Natural killer cell (primary cell): Measurements from ENCODE around the gene SH2D2A. TPM values are rescaled to one million over a fixed set of nuclear protein-coding genes. Genes with fewer than 3 reads are reported as not detected.
"Not testable (repeated sequence)": the region's sequence is repeated elsewhere in the genome, so short reads cannot be mapped to it uniquely, and the experiment has no call there.

Experiments
- ATAC-seq, 3 donors: fragments of 150-1000 bp in 2 of 3; fragments of 200-7000 bp in 1 of 3; cut with Tn5 transposase; 1 replicate in 1 of 3; 2 replicates in 2 of 3; pipeline ENCODE4 v1.10.0; 2021; ENCODE audit warnings: mild to moderate bottlenecking in 2 of 3, moderate library complexity in 2 of 3
- DNase-seq, 2 donors: peaks; one replicate each; pipeline versions ENCODE4 v3.0.0 to v3.0.0-alpha.2; 2013 to 2021; ENCODE audit warnings: mixed read lengths in 1 of 2
- H3K27ac ChIP-seq: one replicate; pipeline ENCODE4 v1.5.1; 2013; ENCODE audit warnings: mild to moderate bottlenecking, low read length
- H3K27me3 ChIP-seq: one replicate; pipeline ENCODE4 v1.6.1; 2013; ENCODE audit warnings: low read length; ENCODE audit not compliant: control insufficient read depth, insufficient read depth
- H3K36me3 ChIP-seq: one replicate; pipeline ENCODE4 v1.6.1; 2013; ENCODE audit warnings: low read length; ENCODE audit not compliant: control insufficient read depth, insufficient read depth
- H3K4me1 ChIP-seq: one replicate; pipeline ENCODE4 v1.6.1; 2013; ENCODE audit warnings: low read length; ENCODE audit not compliant: control insufficient read depth, insufficient read depth
- H3K4me3 ChIP-seq: one replicate; pipeline ENCODE4 v1.5.1; 2013; ENCODE audit warnings: low read length
- H3K9me3 ChIP-seq: one replicate; pipeline ENCODE4 v1.6.1; 2013; ENCODE audit warnings: low read length; ENCODE audit not compliant: control insufficient read depth, insufficient read depth
- H3K27ac Mint-ChIP-seq, 2 donors: one replicate each; pipeline ENCODE4 v1.8.0; 2022; ENCODE audit warnings: mild to moderate bottlenecking in 2 of 2, mixed read lengths in 2 of 2, moderate library complexity in 1 of 2
- H3K27me3 Mint-ChIP-seq, 2 donors: one replicate each; pipeline ENCODE4 v1.8.0; 2022; ENCODE audit warnings: low read depth in 2 of 2, mixed read lengths in 2 of 2
- H3K36me3 Mint-ChIP-seq: one replicate; pipeline ENCODE4 v1.8.0; 2022; ENCODE audit warnings: mixed read lengths
- H3K4me1 Mint-ChIP-seq, 2 donors: one replicate each; pipeline ENCODE4 v1.8.0; 2022; ENCODE audit warnings: mixed read lengths in 2 of 2
- H3K4me3 Mint-ChIP-seq: one replicate; pipeline ENCODE4 v1.8.0; 2022; ENCODE audit warnings: mild to moderate bottlenecking, moderate library complexity, mixed read lengths
- H3K9me3 Mint-ChIP-seq, 2 donors: one replicate each; pipeline ENCODE4 v1.8.0; 2022; ENCODE audit warnings: mixed read lengths in 2 of 2
- CTCF ChIP-seq: fragments of 200-600 bp; IDR thresholded peaks from one replicate; pipeline ENCODE4 v1.8.0; 2022; ENCODE audit warnings: antibody characterized with exemption
- WGBS: methylation state at CpG from one replicate; pipeline ENCODE4 v1.1.7; 2013; ENCODE audit warnings: missing lambda C conversion rate; ENCODE audit not compliant: insufficient coverage; 5-methylcytosine and 5-hydroxymethylcytosine counted together
- intact Hi-C: fragments of 100-400 bp; cut with micrococcal nuclease; formaldehyde crosslinking; loops from one replicate; pipeline ENCODE4 v1.14.2; 2022
- total RNA-seq, 4 donors: library from RNA; stranded (reverse); fragments of 120-200 nt in 1 of 4; gene quantifications; one replicate each; pipeline versions ENCODE4 v1.2.3 to v1.2.4, GENCODE V29; 2013 to 2022

SH2D2A gene
- total RNA-seq, 3 donors from 2014 or later (not counting 1 experiment from before 2014, with no cell fraction given) = 155 to 324 (median 312) TPM

GRCh38 chr1:156765666-156766065, 51.0 kb downstream of the SH2D2A start:
- H3K27me3 ChIP-seq = no peaks in the 10 kb centered on the region
- no peak for TF ChIP-seq CTCF
- H3K36me3 ChIP-seq = peaks cover 2% of the 10 kb centered on the region
- intact Hi-C loops = no loop called here
- 95% methylated on average over 5 of the region's 5 CpGs for WGBS
- no peaks in the 10 kb centered on the region for H3K27me3 Mint-ChIP-seq
- H3K4me3 Mint-ChIP-seq = no peak overlapping the region
- no peak overlapping the region for H3K27ac Mint-ChIP-seq
- no peaks in the 10 kb centered on the region for H3K9me3 ChIP-seq
- H3K27ac ChIP-seq = no peak overlapping the region
- H3K4me3 ChIP-seq = no peak overlapping the region
- H3K4me1 ChIP-seq = peaks cover 29% of the 10 kb centered on the region
- ATAC-seq = no peak
- peaks cover 2% of the 10 kb centered on the region for H3K36me3 Mint-ChIP-seq
- no peaks in the 10 kb centered on the region for H3K9me3 Mint-ChIP-seq
- no peak for DNase-seq
- peaks cover 24 to 26% of the 10 kb centered on the region in 2 donors for H3K4me1 Mint-ChIP-seq

- DNase-seq, intact Hi-C loops, ATAC-seq, H3K36me3 ChIP-seq, H3K27me3 Mint-ChIP-seq, H3K4me3 ChIP-seq, H3K27ac Mint-ChIP-seq, H3K27ac ChIP-seq, H3K36me3 Mint-ChIP-seq, H3K9me3 ChIP-seq, H3K9me3 Mint-ChIP-seq, H3K4me3 Mint-ChIP-seq, H3K27me3 ChIP-seq: not testable (repeated sequence)
- WGBS = 97% methylated on average over 15 of the region's 15 CpGs
- peaks cover 22% of the 10 kb centered on the region in 2 donors for H3K4me1 Mint-ChIP-seq
- H3K4me1 ChIP-seq = peaks cover 29% of the 10 kb centered on the region
Measured at GRCh38 chr1:156765136-156765535, 51.5 kb downstream of the SH2D2A start.

GRCh38 chr1:156760796-156761104, 55.9 kb downstream of the SH2D2A start:
- no peak overlapping the region for H3K4me3 Mint-ChIP-seq

GRCh38 chr1:156760092-156760795, 56.4 kb downstream of the SH2D2A start:
- DNase-seq = no peak
- no peaks in the 10 kb centered on the region for H3K27me3 ChIP-seq
- no peaks in the 10 kb centered on the region for H3K36me3 ChIP-seq
- 83% methylated on average over 5 of the region's 6 CpGs for WGBS
- Mint-ChIP-seq H3K36me3 (no peaks in the 10 kb centered on the region), H3K4me3 (no peak overlapping the region), H3K9me3 (no peaks in the 10 kb centered on the region), H3K27me3 (no peaks in the 10 kb centered on the region), H3K4me1 (no peaks in the 10 kb centered on the region), H3K27ac (no peak overlapping the region)
- H3K4me3 ChIP-seq = no peak overlapping the region
- no peaks in the 10 kb centered on the region for H3K9me3 ChIP-seq
- no peaks in the 10 kb centered on the region for H3K4me1 ChIP-seq
- H3K27ac ChIP-seq = no peak overlapping the region
- no peak for TF ChIP-seq CTCF
- intact Hi-C loops = no loop called here
- no peak for ATAC-seq

More at GRCh38 chr1:156760796-156761104, 55.9 kb downstream of the SH2D2A start:
- Mint-ChIP-seq H3K4me1 (no peaks in the 10 kb centered on the region), H3K27me3 (no peaks in the 10 kb centered on the region), H3K9me3 (no peaks in the 10 kb centered on the region), H3K27ac (no peak overlapping the region), H3K36me3 (no peaks in the 10 kb centered on the region)
- Histone ChIP-seq H3K4me1 (no peaks in the 10 kb centered on the region), H3K27me3 (no peaks in the 10 kb centered on the region), H3K4me3 (no peak overlapping the region), H3K9me3 (no peaks in the 10 kb centered on the region), H3K36me3 (no peaks in the 10 kb centered on the region), H3K27ac (no peak overlapping the region)
- intact Hi-C loops = no loop called here
- no peak for TF ChIP-seq CTCF
- ATAC-seq = no peak
- 84% methylated on average over 4 of the region's 4 CpGs for WGBS
- no peak for DNase-seq

GRCh38 chr1:156757572-156758253, 58.9 kb downstream of the SH2D2A start:
- H3K4me1 Mint-ChIP-seq, H3K27ac Mint-ChIP-seq, DNase-seq, H3K27ac ChIP-seq, H3K27me3 Mint-ChIP-seq, ATAC-seq, H3K9me3 ChIP-seq, H3K4me3 ChIP-seq, H3K36me3 ChIP-seq, H3K9me3 Mint-ChIP-seq, intact Hi-C loops, H3K27me3 ChIP-seq, H3K4me1 ChIP-seq, H3K36me3 Mint-ChIP-seq, H3K4me3 Mint-ChIP-seq: not testable (repeated sequence)
- WGBS = 94% methylated on average over 9 of the region's 10 CpGs
